ENCODE measurements around the gene RAP1GDS1. TPM values are rescaled to one million over a fixed set of nuclear protein-coding genes. Genes with fewer than 3 reads are reported as not detected.

RAP1GDS1 gene
- total and polyA plus RNA-seq, 2 of the 13 experiments (the other 11 are each of a cell fraction or from before 2014, with no cell fraction given): 19.3 to 42.5 TPM

- TF ChIP-seq ZNF75D (CRISPR knock-in tag; IDR thresholded peaks at IDR 0.05; ENCODE audit: borderline replicate concordance): no peak
- TF ChIP-seq ZNF367 (CRISPR knock-in tag; IDR thresholded peaks at IDR 0.05; ENCODE audit: borderline replicate concordance): no peak
- no peak for TF ChIP-seq ZFP36L1 (CRISPR knock-in tag; IDR thresholded peaks at IDR 0.05)
- TF ChIP-seq NONO (IDR thresholded peaks at IDR 0.05): no peak
- TF ChIP-seq NONO (CRISPR knock-in tag; conservative IDR thresholded peaks at IDR 0.05): no peak
- TF ChIP-seq KIAA2018 (CRISPR knock-in tag; IDR thresholded peaks at IDR 0.05; ENCODE audit: borderline replicate concordance): no peak
- no peak for TF ChIP-seq NFRKB (IDR thresholded peaks at IDR 0.05)
- no peak for TF ChIP-seq ZNF414 (CRISPR knock-in tag; IDR thresholded peaks at IDR 0.05)
- TF ChIP-seq POGZ (CRISPR knock-in tag; IDR thresholded peaks at IDR 0.05): no peak
- TF ChIP-seq ARNTL (CRISPR knock-in tag; IDR thresholded peaks at IDR 0.05): no peak
- TF ChIP-seq GFI1 (CRISPR knock-in tag; IDR thresholded peaks at IDR 0.05; ENCODE audit: borderline replicate concordance): peak; percentile 54; the same call in 1 of the 2 replicates
- no peak for TF ChIP-seq ZSCAN29 (CRISPR knock-in tag; conservative IDR thresholded peaks at IDR 0.05)
- no peak for TF ChIP-seq ZBTB7A (CRISPR knock-in tag; IDR thresholded peaks at IDR 0.05)
- 0 out of 2 replicates have a peak, but pooled peaks have one; percentile 1 for TF ChIP-seq ZNF446 (CRISPR knock-in tag; IDR thresholded peaks at IDR 0.05)
- no peak for TF ChIP-seq PHF5A (CRISPR knock-in tag; IDR thresholded peaks at IDR 0.05; ENCODE audit: low read depth, unreplicated experiment)
- no peak for TF ChIP-seq NR2F2 (IDR thresholded peaks at IDR 0.05; ENCODE audit: borderline replicate concordance, low read depth)
- no peak for TF ChIP-seq ARID3A (IDR thresholded peaks at IDR 0.05; ENCODE audit: low read depth, low read length)
- TF ChIP-seq ZNF335 (CRISPR knock-in tag; IDR thresholded peaks at IDR 0.05): no peak
- no peak for TF ChIP-seq ZNF784 (CRISPR knock-in tag; IDR thresholded peaks at IDR 0.05; ENCODE audit: borderline replicate concordance)
- no peak for TF ChIP-seq ZSCAN31 (CRISPR knock-in tag; IDR thresholded peaks at IDR 0.05; ENCODE audit: low read depth)
These were observed 1.1 kb upstream of the RAP1GDS1 start (continued) for GRCh38 chr4:98260047-98260578.

Measured in HepG2 (cell line).